GM21526 (cell line): Measurements from ENCODE around the gene PPM1L.
A peak's percentile ranks its signal among the peaks of the same experiment; 100 is the strongest.

Experiments
- ATAC-seq: cut with Tn5 transposase; IDR thresholded peaks from one replicate; pipeline ENCODE4 v1.9.1; 2021; ENCODE audit warnings: moderate library complexity; ENCODE audit not compliant: unreplicated experiment, low FRiP score

PPM1L gene

DNA sequence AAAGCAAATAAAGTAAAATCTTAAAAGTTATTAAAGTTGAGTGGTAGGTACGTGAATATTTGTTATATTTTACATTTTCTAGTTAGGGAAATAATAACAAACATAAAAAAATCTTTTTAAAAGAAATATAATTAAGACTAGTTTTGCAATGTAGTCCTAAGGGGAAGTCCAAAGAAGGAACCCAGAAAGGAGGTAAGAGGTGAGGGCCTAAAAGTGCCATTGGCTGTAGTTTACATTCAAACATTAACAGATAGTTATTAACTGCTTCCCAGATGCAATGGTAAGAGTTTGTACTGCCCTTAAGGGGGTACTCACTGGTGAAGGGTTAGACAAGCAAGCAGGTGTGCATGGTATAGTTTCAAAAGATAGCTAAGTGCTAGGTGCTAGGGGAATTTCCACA lies 269.9 kb downstream of the PPM1L start:
- no peak for ATAC-seq

DNA sequence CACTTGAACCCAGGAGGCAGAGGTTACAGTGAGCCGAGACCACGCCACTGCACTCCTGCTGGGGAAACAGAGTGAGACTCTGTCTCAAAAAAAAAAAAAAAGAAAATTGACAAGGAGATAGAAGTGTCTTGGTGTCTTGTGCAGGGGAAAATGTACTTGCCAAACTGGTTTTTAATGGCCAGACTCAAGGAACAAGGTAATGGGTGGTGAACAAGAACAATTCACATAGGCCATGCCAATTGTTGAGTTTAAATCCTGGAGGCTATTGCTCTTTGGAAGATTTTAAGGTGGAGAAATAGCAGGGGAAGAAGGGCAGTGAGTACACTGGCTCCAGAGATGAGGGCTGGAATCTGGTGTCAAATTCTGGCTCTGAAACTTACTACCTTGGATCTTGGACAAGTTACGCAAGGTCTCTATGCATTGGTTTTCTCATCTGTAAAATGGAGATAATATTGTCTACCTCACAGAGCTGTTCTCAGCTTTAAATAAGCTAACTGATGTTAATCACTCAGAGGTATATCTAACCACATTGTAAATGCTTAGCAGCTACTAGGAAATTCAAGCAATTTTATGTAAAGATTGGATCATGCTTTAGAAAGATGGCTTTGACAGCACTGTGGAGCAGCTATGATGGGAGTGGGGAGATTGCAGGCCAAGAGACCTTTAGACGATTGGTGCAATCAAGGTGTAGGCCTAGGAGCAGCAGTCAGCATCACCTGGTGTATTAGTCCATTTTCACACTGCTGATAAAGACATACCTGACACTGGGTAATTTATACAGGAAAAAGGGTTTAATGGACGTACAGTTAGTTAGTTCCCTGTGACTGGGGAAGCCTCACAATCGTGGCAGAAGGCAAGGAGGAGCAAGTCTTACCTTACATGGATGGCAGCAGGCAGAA lies 270.8 kb downstream of the PPM1L start:
- ATAC-seq: no peak

DNA sequence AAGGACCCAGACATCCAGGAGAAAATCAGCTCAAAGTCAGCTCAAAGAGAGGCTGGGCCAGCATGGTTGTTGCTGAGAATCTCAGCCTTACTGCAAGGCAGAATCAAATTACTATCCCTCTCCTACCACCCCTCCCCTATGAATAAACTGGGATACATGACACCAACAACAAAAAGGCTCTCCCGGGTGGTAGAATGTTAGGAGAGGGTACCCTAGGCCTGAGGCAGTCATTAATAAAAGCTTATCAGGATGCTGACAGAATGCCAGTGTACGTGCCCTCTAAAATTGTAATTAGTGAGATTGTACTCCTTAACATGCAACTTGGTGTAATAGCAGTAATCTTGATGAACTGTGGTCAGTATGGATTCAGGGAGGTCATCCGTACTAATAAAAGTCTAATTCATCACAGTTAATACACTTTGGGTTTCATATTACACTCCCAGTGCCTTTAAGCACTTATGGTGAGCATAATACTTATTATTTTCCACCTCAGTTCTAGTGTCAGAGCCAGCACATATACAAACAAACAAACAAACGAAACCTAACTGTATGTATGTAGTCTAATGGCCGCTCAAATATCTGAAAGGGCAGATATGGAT lies 272.6 kb downstream of the PPM1L start:
- no peak for ATAC-seq

DNA sequence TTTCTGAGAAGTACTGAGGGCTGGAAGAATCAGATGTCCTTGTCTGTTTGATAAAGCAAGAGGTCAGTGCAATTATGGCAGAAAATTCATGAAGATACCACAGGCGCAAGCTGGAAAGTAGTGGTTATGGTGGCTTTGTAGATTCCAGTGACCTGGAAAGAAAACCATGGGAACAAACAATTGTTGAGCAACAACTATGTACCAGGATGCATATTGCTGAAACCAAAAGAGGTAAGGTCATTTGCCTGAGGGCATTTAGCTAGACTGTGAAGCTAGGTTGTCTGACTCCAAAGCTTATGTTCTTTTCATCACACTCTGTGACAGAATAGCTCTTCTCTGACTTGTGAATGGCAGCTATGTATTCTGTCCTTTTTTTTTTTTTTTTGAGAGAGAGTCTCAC lies 275.1 kb downstream of the PPM1L start:
- ATAC-seq: no peak

DNA sequence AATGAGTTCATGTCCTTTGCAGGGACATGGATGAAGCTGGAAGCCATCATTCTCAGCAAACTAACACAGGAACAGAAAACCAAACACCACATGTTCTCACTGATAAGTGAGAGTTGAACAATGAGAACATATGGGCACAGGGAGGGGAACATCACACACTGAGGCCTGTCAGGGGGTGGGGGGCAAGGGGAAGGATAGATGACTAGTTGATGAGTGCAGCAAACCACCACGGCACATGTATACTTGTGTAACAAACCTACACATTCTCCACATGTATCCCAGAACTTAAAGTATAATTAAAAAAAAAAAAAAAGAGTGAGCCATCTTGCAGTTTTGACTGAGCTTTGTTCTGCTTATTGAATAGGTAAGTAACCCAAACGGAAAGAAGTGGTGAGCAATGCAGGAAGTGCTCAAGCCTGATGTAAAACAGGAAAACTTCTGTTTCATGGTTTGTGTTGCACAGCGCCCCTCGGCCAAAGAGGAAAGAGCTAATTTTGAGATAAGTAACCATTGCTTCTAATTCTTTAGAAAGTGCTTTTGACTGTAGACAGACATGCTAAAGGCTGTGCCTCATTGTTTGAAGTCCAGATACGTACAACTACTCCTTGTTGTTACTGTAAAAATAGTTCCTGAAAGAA lies 279.0 kb downstream of the PPM1L start:
- peak; percentile 86 for ATAC-seq

DNA sequence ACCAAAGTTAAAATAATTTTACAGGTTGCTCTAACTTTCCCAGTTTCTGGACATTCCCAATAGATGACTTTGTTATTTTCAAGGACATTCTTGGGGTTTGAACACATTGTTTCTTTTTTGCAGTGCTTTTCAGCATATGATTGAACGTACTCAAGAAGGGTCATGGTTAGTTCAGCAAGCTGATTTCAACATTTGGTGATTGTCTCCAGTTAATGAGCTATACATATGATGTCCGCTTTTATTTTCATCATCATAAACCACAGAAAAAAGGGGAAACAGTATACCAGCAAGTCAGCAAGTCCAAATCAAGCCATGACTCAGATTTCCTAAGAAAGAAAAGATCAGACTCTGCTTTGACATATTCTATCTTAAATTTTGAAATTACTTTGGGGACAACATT lies 279.7 kb downstream of the PPM1L start:
- ATAC-seq: no peak

DNA sequence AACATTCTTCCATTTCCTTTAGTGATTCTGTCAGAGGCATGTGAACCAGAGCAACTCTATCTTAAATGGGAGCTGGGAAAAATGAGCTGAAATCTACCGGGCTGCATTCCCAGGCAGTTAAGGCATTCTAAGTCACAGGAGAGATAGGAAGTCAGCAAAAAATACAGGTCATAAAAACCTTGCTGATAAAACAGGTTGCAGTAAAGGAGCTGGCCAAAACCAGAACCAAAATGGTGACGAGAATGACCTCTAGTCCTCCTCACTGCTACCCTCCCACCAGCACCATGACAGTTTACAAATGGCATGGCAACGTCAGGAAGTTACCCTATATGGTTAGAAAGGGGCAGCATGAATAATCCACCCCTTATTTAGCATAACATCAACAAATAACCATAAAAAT lies 282.7 kb downstream of the PPM1L start:
- no peak for ATAC-seq

DNA sequence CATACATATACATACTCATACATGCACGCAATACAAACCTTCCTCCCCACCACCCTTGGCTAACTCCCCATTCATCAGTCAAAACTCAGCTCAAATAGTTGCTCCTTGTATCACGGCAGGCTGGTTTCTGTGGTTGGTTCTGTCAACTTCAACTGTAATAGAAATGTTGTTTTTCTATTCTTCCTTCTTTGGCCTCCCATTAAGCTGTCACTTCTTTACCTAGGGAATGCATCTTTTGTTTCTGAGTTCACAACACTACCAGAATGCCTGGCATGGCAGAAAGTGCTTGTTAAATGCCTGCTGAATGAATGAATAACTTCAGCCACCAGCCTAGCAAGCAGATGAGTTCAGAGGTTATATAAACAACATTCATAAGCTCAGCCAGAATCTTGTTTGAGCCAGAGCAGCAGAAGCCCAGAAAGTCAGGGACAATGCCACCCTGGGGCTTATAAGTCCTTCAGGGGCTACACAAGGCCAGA lies 286.0 kb downstream of the PPM1L start:
- peak; percentile 60 for ATAC-seq

DNA sequence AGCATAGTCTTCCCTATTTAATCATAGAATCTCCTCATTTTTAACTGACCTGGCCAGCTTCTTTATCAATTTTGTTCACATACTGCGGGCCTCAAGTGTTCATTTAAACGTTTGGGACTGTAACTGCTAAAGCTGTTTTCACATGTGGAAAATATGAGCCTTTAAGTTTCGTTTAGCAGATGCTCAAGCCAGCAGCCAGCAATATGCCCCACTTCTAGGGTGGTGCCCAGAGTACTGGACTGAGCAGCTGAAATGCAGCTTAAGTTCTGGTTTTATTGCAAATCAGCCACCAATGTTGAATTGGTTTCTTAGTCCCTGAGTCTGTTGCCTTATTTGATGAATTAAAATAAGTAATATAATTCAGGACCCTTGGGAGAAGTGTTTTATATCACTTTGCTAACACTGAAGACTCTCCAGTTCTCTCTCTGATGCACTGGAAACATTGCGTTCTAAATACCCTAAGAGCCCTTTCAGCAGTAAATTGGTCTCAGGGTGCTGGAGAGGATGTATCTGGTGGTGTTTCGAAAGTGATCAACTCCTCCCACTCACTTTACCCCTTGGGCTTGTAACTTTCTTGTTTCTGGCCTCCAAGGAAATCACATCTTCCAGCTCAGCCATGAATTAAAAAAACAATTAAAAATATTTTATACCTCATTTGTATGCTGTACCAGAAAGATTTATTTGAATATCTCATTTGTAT lies 287.5 kb downstream of the PPM1L start:
- ATAC-seq: peak; percentile 95

DNA sequence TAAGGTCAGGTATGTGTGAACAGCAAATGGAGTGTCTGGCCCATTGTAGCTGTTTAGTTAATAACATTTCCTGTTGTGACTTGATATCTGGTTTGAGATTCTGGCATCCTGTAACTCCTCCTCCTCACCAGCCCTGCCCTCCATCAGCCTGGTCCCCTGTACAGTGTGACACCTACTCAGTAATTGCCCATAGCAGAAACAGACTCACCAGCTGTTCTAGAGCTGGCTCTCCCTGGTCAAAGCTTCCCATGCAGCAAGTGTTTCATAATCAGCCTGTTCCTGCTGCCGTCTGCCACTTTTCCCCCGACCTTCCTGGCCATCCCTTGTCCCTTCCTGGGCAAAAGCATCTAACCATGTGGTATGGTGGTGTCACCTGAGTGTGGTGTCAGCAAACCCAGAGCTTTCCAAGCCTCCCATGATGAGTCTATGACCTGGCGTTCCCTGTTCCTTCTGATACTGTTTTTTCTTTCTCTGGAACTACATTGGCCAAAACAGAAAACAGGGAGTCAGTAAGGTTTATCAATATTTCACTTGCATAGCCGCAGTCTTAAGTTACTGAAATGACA lies 293.7 kb downstream of the PPM1L start:
- no peak for ATAC-seq

DNA sequence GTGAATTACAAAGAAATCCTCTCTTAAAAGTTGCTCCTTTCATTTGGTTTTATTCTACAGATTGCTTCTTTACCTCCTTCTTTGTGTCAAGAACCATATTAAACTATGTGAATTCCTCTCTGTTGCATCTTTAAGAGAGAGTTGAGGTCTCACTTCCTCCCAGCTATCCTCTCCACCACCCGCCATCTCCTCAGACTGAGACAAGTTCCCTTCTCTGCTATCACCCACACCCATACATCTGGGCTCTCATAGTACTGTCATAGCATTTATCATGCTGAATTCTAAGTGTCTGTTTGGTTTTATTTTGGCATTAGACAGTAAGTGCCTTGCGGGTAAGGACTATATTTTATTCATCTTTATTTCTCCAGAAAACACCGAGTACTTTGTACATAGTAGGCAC lies 294.9 kb downstream of the PPM1L start:
- ATAC-seq: peak; percentile 85

DNA sequence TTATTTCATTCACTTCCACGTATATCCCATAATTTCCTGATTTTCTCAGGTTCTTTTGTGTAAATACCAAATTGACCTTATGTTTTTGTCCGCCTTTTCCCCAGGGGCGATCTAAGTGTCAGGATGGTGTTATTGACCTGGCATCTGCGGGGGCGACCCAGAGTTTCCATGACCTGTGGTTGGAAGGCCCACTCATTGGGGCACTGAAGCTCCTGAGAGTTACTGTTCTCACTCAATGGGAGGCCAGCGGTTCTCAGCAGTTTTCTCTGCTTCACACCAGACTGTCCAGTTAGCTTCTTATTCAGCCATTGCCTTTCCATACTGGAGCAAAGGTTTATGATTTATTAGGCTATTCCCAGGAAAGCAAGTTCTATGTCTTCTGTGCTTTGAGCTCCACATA lies 295.8 kb downstream of the PPM1L start:
- no peak for ATAC-seq

DNA sequence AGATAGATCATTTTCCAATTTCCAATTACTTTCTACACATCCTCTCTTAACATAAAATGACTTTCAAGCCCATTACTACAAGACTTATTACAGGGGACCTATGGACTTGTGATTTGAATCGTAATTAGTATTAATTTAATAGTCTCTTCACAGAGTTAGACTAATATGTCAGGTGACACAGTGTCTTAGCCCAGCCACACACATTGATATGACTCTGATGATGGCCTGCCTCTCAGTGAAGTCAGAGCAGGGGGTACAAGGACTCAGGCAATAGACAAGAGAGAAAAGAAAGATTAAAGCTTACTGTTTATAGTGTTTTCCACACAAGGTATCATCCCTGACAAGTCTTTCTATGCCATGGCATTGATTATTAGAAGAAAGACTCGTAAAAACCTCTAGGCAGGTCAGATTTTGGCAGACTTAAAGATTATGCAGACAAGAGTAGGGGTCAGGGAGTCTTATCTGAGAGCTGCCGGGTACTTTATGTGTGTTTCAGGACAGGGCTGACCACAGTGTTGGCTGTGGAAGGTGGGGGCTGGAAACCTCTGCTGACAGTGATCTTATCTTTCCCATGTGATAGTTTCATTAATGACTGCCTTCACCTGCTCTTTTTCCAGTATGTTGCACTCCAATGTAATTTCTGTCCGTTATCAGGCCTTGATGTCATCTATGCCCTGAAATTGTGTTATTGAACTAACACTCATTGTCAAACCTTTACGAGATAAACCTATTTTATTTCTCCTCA lies 299.0 kb downstream of the PPM1L start:
- no peak for ATAC-seq

DNA sequence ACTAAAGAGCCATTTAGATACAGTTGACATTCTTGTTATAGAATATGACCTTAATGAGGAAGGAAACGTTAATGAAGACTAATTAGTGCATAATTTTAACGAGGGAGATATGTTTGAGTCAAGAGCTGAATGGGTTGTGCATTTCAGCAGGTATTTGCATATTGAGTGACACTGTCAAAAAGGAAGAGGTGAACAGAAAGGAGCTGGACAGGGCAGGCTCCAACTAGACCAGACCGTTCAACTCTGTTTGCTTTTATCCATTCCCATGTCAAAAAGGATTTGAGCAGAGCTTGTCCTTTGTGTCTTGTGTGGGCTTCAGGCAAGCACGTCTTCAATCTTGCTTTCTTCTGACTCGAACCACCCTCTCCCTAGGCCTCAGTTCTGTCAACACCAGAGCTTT lies 308.4 kb downstream of the PPM1L start:
- ATAC-seq: no peak

DNA sequence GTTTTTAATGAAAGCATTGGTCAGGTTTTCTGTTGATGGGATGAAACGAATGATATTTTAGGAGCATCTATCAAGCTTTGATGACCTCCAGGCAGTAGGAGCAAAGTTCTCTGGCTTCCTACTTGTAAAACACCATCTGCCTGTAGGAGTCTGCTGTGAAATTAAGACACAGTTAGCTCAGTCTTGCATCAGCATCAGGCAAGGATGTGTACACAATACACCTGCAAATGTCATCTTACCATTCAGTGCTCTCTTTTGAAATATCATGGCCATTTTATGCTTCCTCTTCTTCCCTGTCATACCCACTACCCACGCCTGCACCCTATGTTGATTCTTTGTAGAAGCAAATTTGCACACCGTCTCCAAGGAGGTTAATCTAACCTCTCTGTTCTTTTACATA lies 310.9 kb downstream of the PPM1L start:
- no peak for ATAC-seq

DNA sequence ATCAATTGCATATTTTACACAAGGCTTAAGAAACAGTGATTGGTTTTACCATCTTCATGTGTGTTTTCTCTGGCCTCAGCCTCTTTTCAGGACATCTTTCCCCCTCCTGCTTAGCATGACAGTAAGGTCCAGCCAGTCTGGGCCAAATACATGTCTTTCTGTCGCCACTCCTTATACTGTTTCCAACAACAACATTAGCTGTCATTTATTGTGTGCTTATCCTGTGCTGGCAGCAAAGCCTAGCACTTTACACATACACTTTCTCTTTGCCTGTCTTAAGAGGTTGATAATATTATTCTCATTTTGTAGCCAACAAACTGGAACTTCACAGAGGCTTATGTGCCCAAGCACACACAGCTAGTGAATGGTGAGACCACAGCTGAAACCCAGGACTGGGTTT lies 311.3 kb downstream of the PPM1L start:
- ATAC-seq: no peak

DNA sequence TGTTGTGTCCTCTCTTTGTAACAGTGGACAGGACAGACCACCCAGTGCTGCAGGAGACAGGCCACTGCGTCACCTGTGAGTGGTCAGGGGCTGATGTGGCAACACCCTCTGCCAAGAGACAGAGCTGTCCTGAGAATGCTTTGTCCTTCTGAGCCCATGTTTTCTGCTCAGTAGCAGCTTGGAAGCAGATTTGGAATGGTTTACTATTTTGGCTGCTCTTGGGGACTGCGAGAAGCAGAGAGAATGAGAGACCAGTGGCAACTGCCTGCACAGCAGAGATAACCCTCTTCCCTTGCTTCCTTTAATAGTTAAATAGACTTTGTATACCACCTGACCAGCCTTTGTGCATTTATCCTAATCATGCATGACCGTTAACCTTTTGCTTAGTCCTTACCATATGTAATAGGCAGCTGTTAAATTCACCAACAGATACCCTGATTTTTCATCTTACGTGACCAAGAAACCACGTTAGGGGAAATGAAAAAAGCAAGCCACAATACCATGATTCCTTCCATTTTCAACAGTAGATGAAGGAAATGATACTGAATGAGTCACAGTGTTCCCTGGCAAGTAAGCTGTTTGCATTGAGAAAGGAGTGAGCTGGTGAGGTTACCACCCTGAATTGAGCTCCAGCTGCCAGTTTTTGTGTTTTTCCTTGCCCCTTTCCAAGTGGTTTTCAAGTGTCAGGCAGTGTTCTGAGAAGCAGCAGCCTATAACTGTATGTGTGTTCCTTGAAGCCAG lies 313.6 kb downstream of the PPM1L start:
- peak; percentile 98 for ATAC-seq

DNA sequence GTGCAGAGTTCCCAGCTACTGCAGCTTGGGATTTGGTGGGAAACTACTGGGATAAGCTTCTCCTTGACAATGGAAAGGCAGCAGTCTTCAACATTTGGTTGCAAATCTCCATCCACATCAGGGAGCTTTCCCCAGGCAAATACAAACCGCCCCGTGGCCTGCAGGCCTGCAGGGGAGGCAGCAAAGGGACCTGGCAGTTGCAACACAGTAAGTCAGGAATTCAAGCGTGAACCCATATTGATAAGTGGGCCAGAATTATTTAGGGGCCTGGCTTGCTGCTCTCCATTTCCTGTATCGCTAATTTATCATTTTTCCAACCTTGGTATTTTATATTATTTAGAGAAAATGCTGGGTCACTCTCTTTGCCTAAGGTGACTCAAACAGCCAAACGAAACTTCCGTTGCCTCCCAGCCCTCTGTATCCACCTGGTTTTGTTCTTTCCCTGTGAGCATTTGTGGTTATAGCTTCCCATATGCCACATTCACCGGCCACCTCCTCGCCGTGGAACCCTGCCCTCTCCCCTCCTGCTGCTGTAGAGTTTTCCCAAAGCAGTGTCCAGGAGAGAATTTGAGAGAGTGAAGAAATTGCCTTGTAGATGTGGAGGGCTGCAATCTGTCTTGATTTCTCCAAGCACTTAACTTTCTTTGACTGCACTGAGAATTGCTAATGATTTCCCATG lies 314.4 kb downstream of the PPM1L start:
- no peak for ATAC-seq
